Activated CD4-positive, alpha-beta T cell treated with anti-CD3 and anti-CD28 coated beads, Interleukin-10, Interleukin-2, amounts not matched to agents 100 ng/mL and 50 ng/mL, durations not matched to agents 16 hours and 8 hours (primary cell): Measurements from ENCODE around the gene ACTC1.

ENCODE experiments used
- DNase-seq: peaks from one replicate; pipeline ENCODE4 v3.0.0-alpha.2; 2020

Gene ACTC1

GRCh38 chr15:34799149-34800101 lies 4.1 kb upstream of the ACTC1 start:
- no peak for DNase-seq

DNA sequence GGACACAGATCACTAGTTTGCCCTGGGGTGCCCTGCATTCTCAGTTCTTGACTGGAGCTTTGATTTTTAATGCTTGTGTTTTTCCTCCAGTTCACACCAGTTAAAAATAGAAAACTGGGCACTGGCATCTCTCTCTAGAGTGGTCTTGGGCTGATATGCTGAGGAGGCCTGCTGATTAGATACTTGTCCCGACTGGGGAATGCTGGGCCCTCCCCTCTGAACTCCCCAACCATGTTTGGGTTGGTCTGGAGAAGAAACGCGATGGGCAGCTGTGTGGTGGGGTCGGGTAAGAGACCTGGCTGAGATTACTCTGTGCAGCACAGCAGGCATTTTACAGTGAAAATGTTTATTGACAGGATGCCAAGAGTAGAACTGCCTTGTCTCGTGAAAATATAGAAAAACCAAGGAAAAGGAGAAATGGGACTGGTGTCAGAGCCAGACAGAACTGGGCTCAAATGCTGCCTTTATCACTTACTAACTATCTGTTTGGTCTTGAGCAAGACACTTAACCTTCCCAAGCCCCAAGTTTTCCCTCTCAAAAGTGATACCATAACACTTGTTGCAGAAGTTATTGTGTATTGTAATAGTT lies 1.6 kb upstream of the ACTC1 start:
- no peak for DNase-seq

- DNase-seq = no peak
Measured at GRCh38 chr15:34794590-34795206, 651 bp downstream of the ACTC1 start.

DNA sequence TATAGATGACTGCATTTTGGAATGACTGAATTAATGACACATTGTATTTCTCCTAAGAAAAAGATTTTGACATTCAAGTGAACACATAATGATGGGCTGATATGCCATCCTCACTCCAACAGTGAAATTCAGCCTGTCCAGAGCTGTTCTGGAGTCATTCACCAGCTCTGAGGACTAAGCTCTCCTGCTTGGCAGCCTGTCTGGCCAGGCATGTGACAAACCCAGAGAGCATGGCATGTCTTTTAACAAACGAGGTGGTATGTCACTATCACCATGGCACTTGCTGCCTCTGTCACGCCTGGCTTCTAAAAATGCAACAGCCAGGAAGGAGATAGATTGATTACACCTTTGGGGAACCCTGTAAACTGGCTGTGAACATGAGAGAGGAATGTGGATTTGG lies 1.4 kb downstream of the ACTC1 start:
- DNase-seq = no peak

- no peak for DNase-seq
Measured at GRCh38 chr15:34793071-34793470, 2.3 kb downstream of the ACTC1 start.

- no peak for DNase-seq
Measured at GRCh38 chr15:34791701-34792100, 3.6 kb downstream of the ACTC1 start.

DNA sequence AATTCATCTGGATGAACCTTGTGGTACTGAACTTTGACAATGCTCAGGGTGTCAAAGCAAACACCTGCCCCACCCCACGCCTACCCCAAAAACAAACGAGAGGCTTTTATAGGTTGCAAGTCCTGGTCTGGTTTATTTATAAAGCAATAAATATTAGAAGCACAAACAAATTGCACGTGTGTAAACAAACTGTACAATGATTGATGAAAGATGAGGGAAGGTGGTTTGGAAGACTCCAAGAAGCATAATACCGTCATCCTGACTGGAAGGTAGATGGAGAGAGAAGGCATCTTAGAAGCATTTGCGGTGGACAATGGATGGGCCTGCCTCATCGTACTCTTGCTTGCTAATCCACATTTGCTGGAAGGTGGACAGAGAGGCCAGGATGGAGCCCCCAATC lies 5.2 kb downstream of the ACTC1 start:
- DNase-seq = no peak

GRCh38 chr15:34789326-34789725 lies 6.0 kb downstream of the ACTC1 start:
- no peak for DNase-seq

DNA sequence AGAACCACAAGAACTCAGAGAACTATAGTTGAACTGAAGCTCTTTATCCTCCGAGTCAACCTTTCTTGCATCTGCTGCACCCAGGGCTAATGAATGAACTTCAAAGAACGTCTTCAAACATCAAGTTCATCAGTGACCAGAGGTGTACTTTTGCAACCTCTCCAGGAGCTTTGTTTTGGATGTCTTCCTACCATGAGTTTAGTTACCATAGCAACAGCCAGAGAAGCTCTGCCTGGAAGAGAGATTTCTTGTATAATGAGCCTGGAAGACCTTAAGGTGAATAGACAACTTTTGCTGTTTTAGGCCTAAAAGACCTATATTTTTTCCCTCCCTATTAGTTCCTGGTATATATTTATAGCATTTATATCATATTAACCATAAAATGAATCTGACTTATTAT lies 9.1 kb downstream of the ACTC1 start:
- no peak for DNase-seq

DNA sequence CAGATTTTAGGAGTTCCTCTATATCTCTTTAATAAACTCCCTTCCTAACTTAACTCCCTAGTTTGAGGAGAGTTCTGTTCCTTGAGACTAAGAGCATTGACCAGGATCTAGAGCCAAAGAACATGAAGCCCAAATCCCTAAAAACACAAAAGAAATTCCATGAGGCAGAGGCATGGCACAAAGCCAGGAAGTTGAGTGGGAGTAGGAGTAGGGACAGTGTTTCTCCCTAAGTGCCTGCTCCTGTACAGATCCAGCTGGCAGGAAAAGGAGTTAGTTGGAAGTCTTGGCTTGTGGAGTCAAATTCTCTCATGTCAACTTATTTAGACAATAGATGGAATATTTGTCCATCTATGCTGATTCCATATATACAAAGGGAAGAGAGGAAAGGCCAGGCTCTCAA lies 11.4 kb downstream of the ACTC1 start:
- DNase-seq = no peak

- no peak for DNase-seq
Measured at GRCh38 chr15:34783431-34783830, 11.9 kb downstream of the ACTC1 start.

- DNase-seq = no peak
Measured at GRCh38 chr15:34782901-34783300, 12.4 kb downstream of the ACTC1 start.

- DNase-seq = no peak
Measured at GRCh38 chr15:34780725-34781124, 14.6 kb downstream of the ACTC1 start.

DNA sequence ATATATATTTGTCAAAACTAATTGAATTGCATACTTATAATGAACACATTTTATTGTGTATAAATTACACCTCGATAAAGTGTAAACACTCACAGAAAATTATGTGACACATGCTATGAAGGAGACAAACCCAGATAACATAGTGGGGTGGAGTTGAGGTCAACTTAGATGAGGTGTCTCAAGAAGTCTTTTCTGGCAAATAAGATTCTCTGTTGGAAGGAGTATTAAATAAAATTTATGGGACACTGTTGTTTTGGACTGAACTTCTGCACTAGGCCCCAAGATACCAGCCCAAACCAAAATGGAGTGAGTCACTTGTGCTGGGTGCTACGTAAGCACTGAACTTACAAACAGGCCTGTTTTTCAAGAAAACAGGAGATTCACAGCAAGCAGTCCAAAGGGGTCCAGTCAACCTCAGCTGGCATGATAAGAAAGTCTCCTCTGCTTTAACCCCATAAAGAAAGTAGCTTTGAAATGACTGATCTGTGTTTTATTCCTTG lies 18.7 kb downstream of the ACTC1 start:
- no peak for DNase-seq

GRCh38 chr15:34773917-34774316 lies 21.4 kb downstream of the ACTC1 start:
- DNase-seq = no peak

DNA sequence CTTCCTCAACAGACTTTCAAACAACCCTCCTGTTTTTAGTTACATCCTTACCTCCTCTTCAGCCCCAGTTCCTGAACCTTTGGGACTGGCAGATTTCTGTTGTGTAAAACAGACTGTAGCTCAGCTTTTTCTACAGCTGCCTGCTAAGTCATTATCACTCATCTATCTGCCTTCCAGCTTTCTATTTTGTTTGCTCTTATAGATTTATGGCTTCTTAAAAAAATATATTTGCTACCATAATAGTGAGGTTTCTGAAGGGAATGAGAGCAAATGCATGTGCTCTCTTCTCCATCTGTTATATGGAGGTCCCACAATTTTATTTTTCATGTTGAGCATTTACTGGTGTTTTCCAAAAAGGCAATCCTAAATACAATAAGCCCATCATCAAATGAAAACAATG lies 22.3 kb downstream of the ACTC1 start:
- DNase-seq = no peak

- no peak for DNase-seq
Measured at GRCh38 chr15:34772312-34772711, 23.0 kb downstream of the ACTC1 start.

DNA sequence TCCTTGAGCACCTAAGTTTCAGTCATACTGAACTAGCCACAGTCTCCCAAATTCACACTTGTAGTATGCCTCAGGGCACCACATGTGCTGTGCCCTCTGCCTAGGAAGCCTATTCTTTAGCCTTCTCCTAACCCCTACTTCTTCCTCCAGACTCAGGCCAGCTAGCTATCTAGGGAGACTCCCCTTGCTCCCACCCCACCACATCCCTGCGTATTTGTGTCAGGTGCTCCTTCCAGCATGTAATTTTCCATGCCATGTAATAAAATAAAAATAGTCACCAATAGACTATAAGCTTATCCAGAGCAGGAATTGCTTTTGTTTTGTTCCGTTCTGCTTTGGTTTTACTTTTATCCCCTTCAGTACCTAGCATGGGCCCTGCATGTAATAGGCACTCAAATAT lies 25.6 kb downstream of the ACTC1 start:
- no peak for DNase-seq

DNA sequence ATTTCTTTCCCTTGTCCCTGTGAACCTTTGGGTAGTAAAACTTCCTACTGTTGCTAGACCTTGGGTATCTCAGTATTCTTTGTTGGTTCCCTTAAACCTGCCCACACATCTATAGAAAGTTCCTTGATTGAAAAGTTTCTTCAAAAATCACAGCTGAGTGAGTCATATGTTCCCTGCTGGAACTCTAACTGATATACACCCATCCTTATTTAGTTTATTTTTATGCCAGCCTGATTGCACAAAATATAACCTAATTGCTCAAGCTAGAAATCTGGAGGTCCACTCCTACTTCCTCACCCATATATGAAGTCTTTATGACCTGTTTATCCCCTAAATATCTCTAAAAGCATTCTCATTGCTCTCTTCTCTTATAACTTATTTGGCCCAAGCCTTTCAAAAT lies 26.8 kb downstream of the ACTC1 start:
- no peak for DNase-seq

- no peak for DNase-seq
Measured at GRCh38 chr15:34765741-34766140, 29.6 kb downstream of the ACTC1 start.

DNA sequence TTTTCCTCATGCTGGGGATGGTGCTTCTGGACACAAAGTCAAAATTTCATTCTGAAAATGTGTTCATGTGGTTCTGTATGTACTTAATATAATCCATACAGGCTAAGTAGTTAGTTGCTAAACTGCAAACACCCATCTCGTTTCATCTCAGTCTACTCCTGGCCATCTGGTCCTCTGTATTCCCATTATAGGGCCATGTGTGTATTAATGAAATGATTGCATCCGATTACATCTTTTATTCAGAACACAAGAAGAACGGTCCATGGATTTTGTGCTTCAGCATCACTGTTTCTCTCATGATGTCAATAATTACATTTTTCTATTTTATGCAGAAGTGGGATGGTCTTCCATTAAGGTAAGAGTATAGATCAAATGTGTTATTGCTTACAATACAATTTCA lies 34.4 kb downstream of the ACTC1 start:
- no peak for DNase-seq

- no peak for DNase-seq
Measured at GRCh38 chr15:34759992-34760391, 35.4 kb downstream of the ACTC1 start.

DNA sequence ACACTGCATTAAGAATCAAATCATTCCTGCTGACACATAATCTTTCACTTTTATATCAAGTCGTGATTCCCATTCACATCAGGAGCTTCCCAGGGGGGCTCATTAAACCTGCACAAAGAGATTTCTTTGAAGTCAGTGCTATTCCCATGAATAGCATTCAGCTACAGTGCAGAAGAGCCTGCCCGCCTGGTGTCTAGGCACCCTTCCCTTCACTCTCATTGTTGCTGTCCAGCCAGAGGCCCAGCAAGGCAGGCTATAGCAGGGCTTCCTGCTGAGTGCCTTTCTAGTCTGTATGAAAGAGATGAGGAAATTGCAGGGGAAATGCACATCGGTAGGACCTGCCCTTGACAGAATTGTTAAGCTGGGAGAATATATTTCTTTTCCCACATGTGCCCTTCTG lies 36.0 kb downstream of the ACTC1 start:
- DNase-seq = no peak

DNA sequence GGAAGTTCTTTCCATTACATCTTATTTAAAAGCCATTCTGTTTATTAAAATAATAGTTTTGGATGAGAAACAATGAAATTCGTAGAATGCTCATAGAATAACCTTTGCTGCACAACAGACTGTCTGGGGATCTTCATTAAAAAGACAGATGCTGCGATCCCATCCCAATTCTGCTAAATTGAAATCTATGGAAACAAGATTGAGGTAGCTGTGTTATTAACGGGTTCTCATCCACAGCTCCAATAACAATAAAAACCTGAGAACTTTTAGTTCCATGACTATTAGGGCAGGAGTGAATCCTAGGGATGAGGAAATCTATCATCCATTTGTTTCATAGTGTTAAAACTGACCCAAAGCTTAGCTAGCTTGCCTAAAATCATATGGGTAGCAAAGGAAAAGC lies 38.1 kb downstream of the ACTC1 start:
- DNase-seq = no peak
